ENCODE results near the gene SLC36A1. TPM values are rescaled to one million over a fixed set of nuclear protein-coding genes. Genes with fewer than 3 reads are reported as not detected.

Gene SLC36A1
- 6.0 to 10.2 TPM (median 9.0 TPM) in 5 replicates for total RNA-seq (2022; extraction: Qiagen RNA extraction; ENCODE audit: low read depth)

GRCh38 chr5:151447174-151448037, at the start of gene SLC36A1:
Gene SLC36A1 (plus strand): TSS chr5:151447603. CDS start chr5:151458793, 11,190 bp downstream.

Other genes starting within 250 kb of the SLC36A1 start
- 1.0 to 2.2 TPM (median 1.6 TPM) in 5 replicates for gene CCDC69, start 223.5 kb upstream of the SLC36A1 start, total RNA-seq (2022; extraction: Qiagen RNA extraction; ENCODE audit: low read depth)
- 14.0 to 18.3 TPM (median 17.6 TPM) in 5 replicates for gene GM2A, start 194.4 kb upstream of the SLC36A1 start, total RNA-seq (2022; extraction: Qiagen RNA extraction; ENCODE audit: low read depth)
- gene SLC36A3, start 143.8 kb upstream of the SLC36A1 start, total RNA-seq (2022; extraction: Qiagen RNA extraction; ENCODE audit: low read depth) = not detected in 5 replicates
- gene SLC36A2, start 100.0 kb upstream of the SLC36A1 start, total RNA-seq (2022; extraction: Qiagen RNA extraction; ENCODE audit: low read depth) = not detected in 5 replicates
- 0.02 TPM in 1 of 5 replicates, not detected in the others for gene FAT2, start 143.7 kb downstream of the SLC36A1 start, total RNA-seq (2022; extraction: Qiagen RNA extraction; ENCODE audit: low read depth)
- 13.5 to 27.1 TPM (median 21.9 TPM) in 5 replicates for gene SPARC, start 239.3 kb downstream of the SLC36A1 start, total RNA-seq (2022; extraction: Qiagen RNA extraction; ENCODE audit: low read depth)